H1 (cell line): ENCODE data around the gene C20orf173.

ENCODE experiments used
- CHD1 ChIP-seq: IDR thresholded peaks from 2 replicates; pipeline ENCODE4 v1.6.1; 2012; ENCODE audit warnings: low read depth, low read length, improper control_type of control experiment
- CTCF ChIP-seq, 3 experiments: IDR thresholded peaks; 1 replicate in 2 of 3; 2 replicates in 1 of 3; pipeline versions ENCODE4 v1.5.1 to v1.6.1; 2011; ENCODE audit warnings: low read length in 3 of 3, mild to moderate bottlenecking in 3 of 3, inconsistent platforms in 2 of 3, low read depth in 1 of 3, moderate library complexity in 1 of 3; ENCODE audit not compliant: insufficient read depth in 1 of 3; ENCODE audit errors: control extremely low read depth in 1 of 3
- FOSL1 ChIP-seq: IDR thresholded peaks from 2 replicates; pipeline ENCODE4 v1.6.1; 2011; ENCODE audit warnings: mild to moderate bottlenecking, low read depth, low read length, moderate library complexity; ENCODE audit not compliant: insufficient read depth
- RAD21 ChIP-seq, 2 experiments: IDR thresholded peaks in 1 of 2; conservative IDR thresholded peaks in 1 of 2; 2 replicates each; pipeline ENCODE4 v1.6.1; 2011; ENCODE audit warnings: low read depth in 2 of 2, low read length in 2 of 2, improper control_type of control experiment in 1 of 2, inconsistent platforms in 1 of 2, mild to moderate bottlenecking in 1 of 2, moderate library complexity in 1 of 2
- SIX5 ChIP-seq: IDR thresholded peaks from 2 replicates; pipeline ENCODE4 v1.6.1; 2011; ENCODE audit warnings: mild to moderate bottlenecking, low read depth, low read length
- SP2 ChIP-seq: IDR thresholded peaks from 2 replicates; pipeline ENCODE4 v1.6.1; 2012; ENCODE audit warnings: mild to moderate bottlenecking, low read length, inconsistent platforms

DNA sequence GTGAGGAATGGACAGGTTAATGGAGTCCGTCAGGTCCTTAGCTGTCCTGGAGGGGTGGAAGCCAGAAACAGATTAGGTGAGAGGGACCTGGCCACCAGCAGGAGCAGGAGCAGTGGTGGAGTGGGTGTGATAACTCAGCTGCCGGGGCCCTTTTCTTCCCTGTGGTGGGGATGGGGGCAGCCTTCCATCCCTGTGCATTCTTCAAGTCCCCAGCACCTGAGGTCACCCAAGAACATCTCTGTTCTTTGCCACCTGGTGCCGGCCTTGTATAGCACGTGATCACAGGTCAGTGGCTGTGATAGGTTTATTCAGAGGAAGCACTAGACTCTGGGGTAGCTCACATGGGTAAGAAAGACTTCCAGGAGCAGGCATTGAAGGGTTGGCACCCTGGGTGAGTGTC lies 29.0 kb upstream of the C20orf173 start:
- TF ChIP-seq SP2 = no peak
- no peak for TF ChIP-seq CTCF (IDR thresholded peaks at IDR 0.05; ENCODE audit: control extremely low read depth in 1 of 3, insufficient read depth in 1 of 3, low read depth in 1 of 3, low read length in 3 of 3)
- TF ChIP-seq RAD21 (IDR thresholded peaks at IDR 0.05 in 1 of 2, conservative IDR thresholded peaks at IDR 0.05 in 1 of 2; ENCODE audit: low read depth in 2 of 2, low read length in 2 of 2) = no peak
- no peak for TF ChIP-seq SIX5
- no peak for TF ChIP-seq CHD1
- no peak for TF ChIP-seq FOSL1
